Measurements from ENCODE around the gene HPRT1. TPM values are rescaled to one million over a fixed set of nuclear protein-coding genes. Genes with fewer than 3 reads are reported as not detected.

The HPRT1 gene
- total RNA-seq, 1 donor from 2014 or later, result 14.8 TPM

- H3K4me3 ChIP-seq (ENCODE audit: low read depth, low read length), result no peak overlapping the region
- no peak for DNase-seq (ENCODE audit: low read depth)
- no peak for TF ChIP-seq CTCF (conservative IDR thresholded peaks at IDR 0.05; ENCODE audit: low read depth, low read length)
These were observed 77.4 kb downstream of the HPRT1 start for GRCh38 chrX:134537179-134537955.

DNA sequence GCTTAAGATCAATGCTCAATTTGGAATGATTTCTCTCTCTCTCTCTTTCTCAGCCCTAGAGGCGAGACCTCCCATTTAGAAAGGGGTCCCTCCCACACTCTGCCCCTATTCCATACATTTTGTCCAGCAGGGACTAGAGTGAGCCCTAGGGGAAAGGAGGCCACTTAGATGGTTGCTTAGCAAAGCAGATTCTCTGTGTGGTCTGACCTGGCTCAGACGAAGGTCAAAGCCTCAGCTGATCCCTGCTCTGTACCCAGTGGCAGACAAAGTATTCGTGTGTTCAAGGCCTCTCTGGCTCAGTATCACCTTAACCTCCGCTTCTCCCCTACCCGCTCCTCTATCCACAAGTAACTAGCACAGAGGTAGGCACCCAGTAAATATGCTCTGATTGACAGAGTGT is 78.4 kb downstream of the HPRT1 start:
- TF ChIP-seq CTCF (conservative IDR thresholded peaks at IDR 0.05; ENCODE audit: low read depth, low read length), result no peak
- DNase-seq (ENCODE audit: low read depth), result no peak

GRCh38 chrX:134541906-134542305 is 81.9 kb downstream of the HPRT1 start:
- no peak for TF ChIP-seq CTCF (conservative IDR thresholded peaks at IDR 0.05; ENCODE audit: low read depth, low read length)
- H3K4me3 ChIP-seq (ENCODE audit: low read depth, low read length), result no peak overlapping the region
- no peak for DNase-seq (ENCODE audit: low read depth)

More for the DNA sequence above, 78.4 kb downstream of the HPRT1 start:
- H3K4me3 ChIP-seq (ENCODE audit: low read depth, low read length), result no peak overlapping the region

DNA sequence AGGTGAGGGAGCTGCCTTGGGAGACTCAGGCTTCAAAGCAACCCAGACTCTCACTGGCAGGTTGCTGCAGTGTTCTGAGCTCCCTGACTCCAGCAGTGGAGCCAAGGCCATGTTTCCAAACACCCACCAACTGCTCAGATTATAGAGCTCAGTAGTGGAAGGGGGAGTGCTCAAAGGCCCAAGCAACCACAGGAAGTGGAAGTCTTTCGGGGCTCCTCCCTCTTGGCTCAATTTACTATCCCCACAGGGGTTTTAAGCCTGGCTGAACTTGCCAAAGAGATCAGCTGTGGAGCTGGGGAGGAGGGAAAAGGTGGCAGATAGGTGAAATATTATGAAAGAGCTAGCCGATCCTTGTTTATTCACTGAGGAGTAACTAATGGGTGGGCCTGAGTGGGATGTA is 82.5 kb downstream of the HPRT1 start:
- DNase-seq (ENCODE audit: low read depth), result no peak
- no peak overlapping the region for H3K4me3 ChIP-seq (ENCODE audit: low read depth, low read length)
- no peak for TF ChIP-seq CTCF (conservative IDR thresholded peaks at IDR 0.05; ENCODE audit: low read depth, low read length)

DNA sequence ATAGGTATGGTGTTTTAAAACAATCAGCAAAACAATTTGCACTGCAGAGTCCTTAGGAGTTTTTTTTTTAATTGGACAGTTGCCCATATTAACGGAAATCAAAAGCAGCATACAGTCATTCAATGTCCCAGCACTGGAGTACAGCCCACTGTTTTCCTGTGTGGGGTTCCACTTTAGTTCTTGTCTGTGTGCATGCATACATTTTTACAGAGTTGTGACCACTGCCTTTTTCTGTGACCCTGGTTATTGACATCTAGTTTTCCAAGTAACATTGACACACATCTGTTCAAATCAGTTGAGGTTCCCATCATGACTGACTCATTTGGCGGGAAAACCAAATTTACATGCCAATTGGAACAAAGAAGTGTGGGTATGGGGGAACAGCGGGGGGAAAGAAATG is 83.3 kb downstream of the HPRT1 start:
- H3K4me3 ChIP-seq (ENCODE audit: low read depth, low read length), result no peak overlapping the region
- no peak for DNase-seq (ENCODE audit: low read depth)
- TF ChIP-seq CTCF (conservative IDR thresholded peaks at IDR 0.05; ENCODE audit: low read depth, low read length), result no peak

GRCh38 chrX:134544135-134544512 is 84.2 kb downstream of the HPRT1 start:
- DNase-seq (ENCODE audit: low read depth), result no peak

More at GRCh38 chrX:134544135-134544512, 84.2 kb downstream of the HPRT1 start:
- no peak for TF ChIP-seq CTCF (conservative IDR thresholded peaks at IDR 0.05; ENCODE audit: low read depth, low read length)
- peak overlapping the region; percentile 47 for H3K4me3 ChIP-seq (ENCODE audit: low read depth, low read length)
